Tibial nerve (tissue), 4 donors: ENCODE measurements around the gene PKHD1.

Experiments
- CTCF ChIP-seq, 5 experiments: fragments of 200-600 bp in 3 of 5; fragments of 450-650 bp in 2 of 5; sonication (generic) in 3 of 5; IDR thresholded peaks; one replicate each; pipeline ENCODE4 v1.5.1; 2016 to 2019; ENCODE audit warnings: antibody characterized with exemption in 5 of 5, mild to moderate bottlenecking in 3 of 5, moderate library complexity in 2 of 5
- EP300 ChIP-seq, 2 donors: sonication (generic); formaldehyde crosslinking; IDR thresholded peaks; one replicate each; pipeline ENCODE4 v1.6.1; 2017; ENCODE audit warnings: antibody characterized with exemption in 2 of 2, mild to moderate bottlenecking in 1 of 2

GRCh38 chr6:52045481-52045880 lies 41.9 kb downstream of the PKHD1 start:
- TF ChIP-seq EP300 (IDR thresholded peaks at IDR 0.05) (no peak), CTCF (IDR thresholded peaks at IDR 0.05) (no peak)
